Psoas muscle (tissue), 8 donors: Measurements from ENCODE around the gene IL3. TPM values are rescaled to one million over a fixed set of nuclear protein-coding genes. Genes with fewer than 3 reads are reported as not detected.

Source experiments
- ATAC-seq, 4 donors: fragments of 200-7000 bp; cut with Tn5 transposase; one replicate each; pipeline ENCODE4 v1.9.1; 2020; ENCODE audit warnings: moderate library complexity in 3 of 4, mild to moderate bottlenecking in 2 of 4
- DNase-seq, 2 donors: peaks; one replicate each; pipeline ENCODE4 v3.0.0-alpha.2; 2020
- H3K27ac ChIP-seq: fragments of 200-600 bp; one replicate; pipeline ENCODE4 v1.8.0; 2022
- H3K27me3 ChIP-seq, 3 donors: fragments of 200-600 bp in 1 of 3; one replicate each; pipeline versions ENCODE4 v1.6.1 to v1.8.0; 2013 to 2022; ENCODE audit warnings: low read length in 2 of 3, mild to moderate bottlenecking in 2 of 3, moderate library complexity in 1 of 3; ENCODE audit not compliant: insufficient read depth in 3 of 3
- H3K36me3 ChIP-seq, 2 donors: fragments of 200-600 bp in 1 of 2; one replicate each; pipeline versions ENCODE4 v1.6.1 to v1.8.0; 2013 to 2022; ENCODE audit warnings: low read depth in 1 of 2, mild to moderate bottlenecking in 1 of 2, moderate library complexity in 1 of 2; ENCODE audit not compliant: insufficient read depth in 1 of 2
- H3K4me1 ChIP-seq: fragments of 200-600 bp; one replicate; pipeline ENCODE4 v1.8.0; 2022
- H3K4me3 ChIP-seq: fragments of 200-600 bp; one replicate; pipeline ENCODE4 v1.8.0; 2022; ENCODE audit warnings: mild to moderate bottlenecking
- H3K9me3 ChIP-seq: fragments of 200-600 bp; one replicate; pipeline ENCODE4 v1.8.0; 2022
- WGBS, 3 donors: extraction: QIAGEN DNeasy Blood & Tissue Kit; methylation state at CpG; one replicate each; pipeline versions ENCODE4 v1.1.6 to v1.1.7; 2013; 5-methylcytosine and 5-hydroxymethylcytosine counted together
- intact Hi-C, 2 donors: fragments of 100-400 bp; cut with DNase I; formaldehyde crosslinking; loops; one replicate each; pipeline versions ENCODE4 v1.11.0 to v1.14.2; 2022
- polyA plus RNA-seq, 3 donors: library from polyadenylated mRNA; stranded (reverse); fragments of 200-250 nt; gene quantifications; one replicate each; pipeline ENCODE4 v1.2.3, GENCODE V29; 2013
- total RNA-seq, 4 donors: library from RNA; stranded (reverse); fragmentation: NEBNext Ultra II Directional in 2 of 4; extraction: Animal tissue kit (Norgen Biotek cat#: 25700) in 2 of 4; gene quantifications; one replicate each; pipeline versions ENCODE4 v1.2.1 to v1.2.4, GENCODE V29; 2021 to 2023
- TF ChIP-seq, protein P1 (sequence below): fragments of 200-600 bp; IDR thresholded peaks from one replicate; pipeline ENCODE4 v1.8.0; 2022; ENCODE audit warnings: antibody characterized with exemption
- donor health status: healthy with polysubstance abuse.
- donor health status: DM: no; HTN: no; CAD: no; lungs with moderate emphysema.
- donor health status: Bipolar disorder and iron deficiency.
- donor health status: healthy.
- donor health status: DM: yes; HTN: yes; CAD: no.
- donor health status: DM: no; HTN: no; CAD: no.
- donor health status: DM: no; HTN: no; CAD: no.
- donor health status: DM: yes; HTN: yes; CAD: no.

Gene IL3
- total and polyA plus RNA-seq, 7 donors, result not detected

DNA sequence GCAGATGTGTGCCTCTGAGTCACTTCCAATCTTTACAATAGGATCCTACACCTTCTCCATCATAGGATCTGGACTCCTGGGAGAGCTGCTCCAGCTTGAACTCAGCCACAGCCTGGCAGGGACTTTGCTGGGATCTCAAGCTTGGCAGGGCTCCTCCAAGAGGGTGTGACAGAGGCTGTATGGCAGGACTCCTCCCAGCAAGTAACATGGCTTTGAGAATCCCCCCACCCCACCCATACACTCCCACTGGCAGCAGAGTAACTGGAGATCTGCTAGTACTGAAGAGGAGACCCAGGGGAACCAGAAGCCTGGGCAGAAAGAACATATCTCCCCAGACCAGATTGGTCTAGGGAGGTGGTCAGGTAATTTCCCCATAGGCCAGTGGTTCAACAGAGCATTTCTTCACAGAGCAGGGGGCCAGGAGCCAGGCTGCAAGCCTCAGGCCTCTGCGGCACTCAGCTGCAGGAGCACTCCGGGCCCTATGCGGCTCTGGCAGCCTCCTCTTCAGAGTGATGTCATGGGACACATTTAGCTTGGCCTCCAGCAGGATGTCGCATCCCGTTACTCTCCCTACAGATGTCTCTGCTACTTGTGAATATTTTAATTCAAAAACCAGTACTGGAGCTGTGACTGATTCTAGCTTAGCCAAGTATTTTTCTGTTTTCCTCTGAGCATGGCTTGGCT, 47.3 kb upstream of the IL3 start:
- ATAC-seq (peak; percentile 84 to 92 (median 90)), DNase-seq (peak in 1 of 2 donors; percentile 67)
- intact Hi-C loops, result no loop called here
- Histone ChIP-seq H3K4me3 (no peak overlapping the region), H3K9me3 (no peaks in the 10 kb centered on the region), H3K27me3 (no peaks in the 10 kb centered on the region), H3K36me3 (no peaks in the 10 kb centered on the region), H3K27ac (peak overlapping the region; percentile 71), H3K4me1 (peaks cover 18% of the 10 kb centered on the region)
- 13 to 21% (median 16%) methylated on average over 5 of the region's 5 CpGs for WGBS, 3 donors
- TF ChIP-seq, protein P1, sequence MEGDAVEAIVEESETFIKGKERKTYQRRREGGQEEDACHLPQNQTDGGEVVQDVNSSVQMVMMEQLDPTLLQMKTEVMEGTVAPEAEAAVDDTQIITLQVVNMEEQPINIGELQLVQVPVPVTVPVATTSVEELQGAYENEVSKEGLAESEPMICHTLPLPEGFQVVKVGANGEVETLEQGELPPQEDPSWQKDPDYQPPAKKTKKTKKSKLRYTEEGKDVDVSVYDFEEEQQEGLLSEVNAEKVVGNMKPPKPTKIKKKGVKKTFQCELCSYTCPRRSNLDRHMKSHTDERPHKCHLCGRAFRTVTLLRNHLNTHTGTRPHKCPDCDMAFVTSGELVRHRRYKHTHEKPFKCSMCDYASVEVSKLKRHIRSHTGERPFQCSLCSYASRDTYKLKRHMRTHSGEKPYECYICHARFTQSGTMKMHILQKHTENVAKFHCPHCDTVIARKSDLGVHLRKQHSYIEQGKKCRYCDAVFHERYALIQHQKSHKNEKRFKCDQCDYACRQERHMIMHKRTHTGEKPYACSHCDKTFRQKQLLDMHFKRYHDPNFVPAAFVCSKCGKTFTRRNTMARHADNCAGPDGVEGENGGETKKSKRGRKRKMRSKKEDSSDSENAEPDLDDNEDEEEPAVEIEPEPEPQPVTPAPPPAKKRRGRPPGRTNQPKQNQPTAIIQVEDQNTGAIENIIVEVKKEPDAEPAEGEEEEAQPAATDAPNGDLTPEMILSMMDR, result no peak

- TF ChIP-seq, protein P1, result no peak
- H3K27me3 ChIP-seq, result no peaks in the 10 kb centered on the region
- H3K9me3 ChIP-seq, result no peaks in the 10 kb centered on the region
- intact Hi-C loops, result no loop called here
- no peak for DNase-seq
- whole genome bisulfite sequencing, 3 donors, result 62 to 69% (median 67%) methylated on average over 2 of the region's 2 CpGs
- ATAC-seq, result peak in 1 of 4 donors; percentile 2
- no peaks in the 10 kb centered on the region for H3K36me3 ChIP-seq
- peak overlapping the region; percentile 71 for H3K27ac ChIP-seq
- no peak overlapping the region for H3K4me3 ChIP-seq
- peaks cover 17% of the 10 kb centered on the region for H3K4me1 ChIP-seq
These were observed 46.7 kb upstream of the IL3 start for GRCh38 chr5:132013711-132014110.

DNA sequence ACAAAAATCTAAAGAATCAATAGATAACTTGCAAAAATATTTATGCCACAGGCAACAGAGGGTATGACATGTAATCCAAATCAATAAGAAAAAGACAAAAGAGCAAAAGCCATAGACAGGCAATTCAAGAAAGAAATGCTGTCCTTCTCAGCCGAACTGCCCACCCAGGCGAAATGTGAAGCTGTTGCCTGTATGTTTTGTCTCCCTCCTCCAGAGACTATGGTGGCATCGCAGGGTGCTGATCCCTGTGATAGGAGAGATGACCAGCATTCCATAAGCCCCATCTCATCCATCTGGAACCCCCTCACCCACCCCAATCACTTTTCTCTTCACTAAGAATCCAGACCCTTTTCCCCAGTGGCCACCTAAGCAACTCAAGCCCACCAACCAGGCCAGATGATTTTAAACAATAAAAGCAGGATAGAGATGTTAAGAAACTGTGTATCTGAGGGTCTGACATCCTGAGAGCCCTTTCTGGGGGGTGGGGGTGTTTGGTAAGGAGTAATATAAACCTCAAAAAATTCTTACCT, 43.7 kb upstream of the IL3 start:
- intact Hi-C loops, result no loop called here
- H3K4me1 ChIP-seq, result peaks cover 15% of the 10 kb centered on the region
- H3K4me3 ChIP-seq, result no peak overlapping the region
- H3K9me3 ChIP-seq, result no peaks in the 10 kb centered on the region
- TF ChIP-seq, protein P1, result no peak
- H3K36me3 ChIP-seq, result no peaks in the 10 kb centered on the region
- 74 to 91% (median 86%) methylated on average over 3 of the region's 3 CpGs for WGBS, 3 donors
- DNase-seq (no peak), ATAC-seq (no peak)
- no peaks in the 10 kb centered on the region for H3K27me3 ChIP-seq
- H3K27ac ChIP-seq, result no peak overlapping the region

DNA sequence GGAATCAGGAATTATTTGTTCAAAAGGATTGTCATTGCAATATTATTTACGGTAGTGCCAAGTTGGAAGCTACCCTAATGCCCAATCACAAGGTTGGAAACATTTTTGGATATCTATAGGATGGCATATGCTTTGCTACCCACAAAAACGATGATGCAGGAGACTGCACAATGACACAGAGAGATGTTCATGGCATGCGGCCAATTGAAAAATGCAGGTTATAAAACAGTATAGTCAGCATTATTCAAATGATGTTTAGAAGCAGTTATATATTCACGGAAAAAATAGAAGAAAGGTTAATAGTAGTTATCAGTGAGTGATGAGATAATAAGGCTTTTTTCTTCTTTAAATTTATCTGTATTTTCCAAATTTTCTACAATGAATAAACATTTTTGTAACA, 43.1 kb upstream of the IL3 start:
- Histone ChIP-seq H3K4me1 (peaks cover 11% of the 10 kb centered on the region), H3K27ac (no peak overlapping the region), H3K27me3 (no peaks in the 10 kb centered on the region), H3K36me3 (no peaks in the 10 kb centered on the region), H3K4me3 (no peak overlapping the region), H3K9me3 (no peaks in the 10 kb centered on the region)
- TF ChIP-seq, protein P1, result no peak
- intact Hi-C loops, result no loop called here
- DNase-seq (no peak), ATAC-seq (no peak)
- 33 to 36% (median 34%) methylated on average over 4 of the region's 4 CpGs for WGBS, 3 donors
